H1 (cell line): ENCODE results near the gene DYNC1I1. TPM values are rescaled to one million over a fixed set of nuclear protein-coding genes. Genes with fewer than 3 reads are reported as not detected.

ENCODE experiments used
- GABPA ChIP-seq: IDR thresholded peaks from 2 replicates; pipeline ENCODE4 v1.6.1; 2011; ENCODE audit warnings: mild to moderate bottlenecking, low read length, moderate library complexity, borderline replicate concordance; ENCODE audit not compliant: insufficient read depth
- JUN ChIP-seq: IDR thresholded peaks from 2 replicates; pipeline ENCODE4 v1.6.1; 2011; ENCODE audit warnings: low read depth, mild to moderate bottlenecking, improper control_type of control experiment, low read length
- NANOG ChIP-seq: IDR thresholded peaks from 2 replicates; pipeline ENCODE4 v1.6.1; 2011; ENCODE audit warnings: low read length, low read depth, mild to moderate bottlenecking, inconsistent platforms; ENCODE audit not compliant: insufficient read depth, poor library complexity, severe bottlenecking
- NRF1 ChIP-seq: IDR thresholded peaks from 2 replicates; pipeline ENCODE4 v1.6.1; 2011; ENCODE audit warnings: mild to moderate bottlenecking, low read depth, low read length, improper control_type of control experiment
- polyA plus RNA-seq, 7 experiments: library from polyadenylated mRNA; depleted of rRNA in 3 of 7; stranded (reverse) in 5 of 7; unstranded in 2 of 7; fragments of >200 nt in 5 of 7; fragments of 200-250 nt in 2 of 7; gene quantifications; 1 replicate in 5 of 7; 2 replicates in 1 of 7; 4 replicates in 1 of 7; pipeline versions ENCODE4 v1.2.1 to v1.2.3, GENCODE V29; 2011 to 2013; ENCODE audit warnings: missing spikeins in 2 of 7, mixed read lengths in 2 of 7
- total RNA-seq: library from RNA; stranded (reverse); fragmentation: NEBNext Ultra II Directional; extraction: Animal tissue kit (Norgen Biotek cat#: 25700); gene quantifications from 2 replicates; pipeline ENCODE4 v1.2.1, GENCODE V29; 2021

The DYNC1I1 gene
- total and polyA plus RNA-seq, 2 of the 8 experiments (the other 6 are each of a cell fraction or from before 2014, with no cell fraction given): 0.45 to 0.58 TPM

GRCh38 chr7:95986178-95986764 is 213.9 kb downstream of the DYNC1I1 start (continued):
- no peak for TF ChIP-seq NANOG
- no peak for TF ChIP-seq GABPA
- TF ChIP-seq JUN: no peak
- no peak for TF ChIP-seq NRF1
